Measurements from ENCODE around the gene CEMIP. TPM values are rescaled to one million over a fixed set of nuclear protein-coding genes. Genes with fewer than 3 reads are reported as not detected.

CEMIP gene
- total RNA-seq, 2 experiments from 2014 or later = not detected

DNA sequence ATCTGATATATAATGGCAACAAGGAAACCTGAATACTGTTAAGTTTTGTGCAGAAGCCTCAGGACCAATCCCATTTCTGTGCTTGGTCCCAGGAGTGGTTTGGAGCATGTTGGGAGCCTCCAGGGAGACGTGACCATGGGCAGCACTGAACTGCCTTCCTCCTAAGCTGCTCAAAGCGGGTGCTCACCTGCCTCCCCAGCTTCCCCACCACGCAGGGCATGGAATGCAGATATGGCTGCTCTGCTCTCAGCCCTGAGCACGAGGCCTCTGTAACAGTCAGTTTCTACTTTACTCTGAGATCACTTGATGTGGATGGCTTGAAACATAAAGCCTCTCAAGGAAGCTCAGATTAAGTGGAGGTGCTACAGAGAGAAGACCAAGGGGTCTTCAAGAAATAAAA lies 161.2 kb downstream of the CEMIP start:
- ATAC-seq (ENCODE audit: poor library complexity) (no peak), DNase-seq (no peak)
- H3K9me3 Mint-ChIP-seq = no peaks in the 10 kb centered on the region
- H3K4me1 Mint-ChIP-seq (ENCODE audit: low read depth) = no peaks in the 10 kb centered on the region
- intact Hi-C loops (cut with DNase I, micrococcal nuclease) = no loop called here
- ChIA-PET POLR2A (no interaction called here), CTCF (no interaction called here)
- H3K27me3 ChIP-seq (ENCODE audit: control insufficient read depth in 1 of 2, insufficient read depth in 2 of 2, low read length in 2 of 2) = no peaks in the 10 kb centered on the region
- H3K36me3 ChIP-seq (ENCODE audit: insufficient read depth, low read length) = peaks cover 26% of the 10 kb centered on the region
- H3K4me3 ChIP-seq (ENCODE audit: low read length) = no peak overlapping the region
- no peaks in the 10 kb centered on the region for H3K27me3 Mint-ChIP-seq
- no peaks in the 10 kb centered on the region for H3K9me3 ChIP-seq (ENCODE audit: control insufficient read depth in 1 of 2, insufficient read depth in 1 of 2, low read length in 2 of 2)
- no peak overlapping the region for H3K27ac ChIP-seq (ENCODE audit: low read depth in 1 of 2, low read length in 2 of 2)
- peaks cover 61% of the 10 kb centered on the region for H3K36me3 Mint-ChIP-seq (ENCODE audit: low read depth)
- H3K4me3 Mint-ChIP-seq = no peak overlapping the region
- no peaks in the 10 kb centered on the region for H3K4me1 ChIP-seq (ENCODE audit: insufficient read depth, low read length)
- TF ChIP-seq, protein P1, sequence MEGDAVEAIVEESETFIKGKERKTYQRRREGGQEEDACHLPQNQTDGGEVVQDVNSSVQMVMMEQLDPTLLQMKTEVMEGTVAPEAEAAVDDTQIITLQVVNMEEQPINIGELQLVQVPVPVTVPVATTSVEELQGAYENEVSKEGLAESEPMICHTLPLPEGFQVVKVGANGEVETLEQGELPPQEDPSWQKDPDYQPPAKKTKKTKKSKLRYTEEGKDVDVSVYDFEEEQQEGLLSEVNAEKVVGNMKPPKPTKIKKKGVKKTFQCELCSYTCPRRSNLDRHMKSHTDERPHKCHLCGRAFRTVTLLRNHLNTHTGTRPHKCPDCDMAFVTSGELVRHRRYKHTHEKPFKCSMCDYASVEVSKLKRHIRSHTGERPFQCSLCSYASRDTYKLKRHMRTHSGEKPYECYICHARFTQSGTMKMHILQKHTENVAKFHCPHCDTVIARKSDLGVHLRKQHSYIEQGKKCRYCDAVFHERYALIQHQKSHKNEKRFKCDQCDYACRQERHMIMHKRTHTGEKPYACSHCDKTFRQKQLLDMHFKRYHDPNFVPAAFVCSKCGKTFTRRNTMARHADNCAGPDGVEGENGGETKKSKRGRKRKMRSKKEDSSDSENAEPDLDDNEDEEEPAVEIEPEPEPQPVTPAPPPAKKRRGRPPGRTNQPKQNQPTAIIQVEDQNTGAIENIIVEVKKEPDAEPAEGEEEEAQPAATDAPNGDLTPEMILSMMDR (IDR thresholded peaks at IDR 0.05) = no peak
- no peak overlapping the region for H3K27ac Mint-ChIP-seq

DNA sequence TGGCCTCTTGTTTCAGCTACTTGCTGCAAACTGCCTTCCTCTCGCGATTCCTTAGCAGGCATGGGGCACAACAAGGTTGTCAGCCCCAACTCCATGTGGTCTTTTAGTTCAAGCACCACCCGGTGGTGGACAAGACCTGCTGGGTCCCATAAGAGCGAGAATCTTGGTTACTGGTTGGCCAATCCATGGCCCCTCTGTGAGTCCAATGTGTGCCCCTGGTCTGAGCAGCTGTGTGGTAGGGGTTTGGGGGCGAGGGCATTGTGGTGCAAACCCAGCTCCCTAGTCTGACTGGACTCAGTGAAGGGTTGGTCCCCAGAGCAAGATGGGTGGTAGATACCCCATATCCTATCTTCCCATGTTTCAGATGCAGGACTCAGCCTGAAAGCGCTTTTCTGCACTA lies 161.7 kb downstream of the CEMIP start:
- Histone ChIP-seq H3K4me3 (ENCODE audit: low read length) (no peak overlapping the region), H3K27ac (ENCODE audit: low read depth in 1 of 2, low read length in 2 of 2) (no peak overlapping the region), H3K9me3 (ENCODE audit: control insufficient read depth in 1 of 2, insufficient read depth in 1 of 2, low read length in 2 of 2) (no peaks in the 10 kb centered on the region), H3K4me1 (ENCODE audit: insufficient read depth, low read length) (no peaks in the 10 kb centered on the region), H3K36me3 (ENCODE audit: insufficient read depth, low read length) (peaks cover 31% of the 10 kb centered on the region), H3K27me3 (ENCODE audit: control insufficient read depth in 1 of 2, insufficient read depth in 2 of 2, low read length in 2 of 2) (no peaks in the 10 kb centered on the region)
- ChIA-PET CTCF (no interaction called here), POLR2A (interaction anchor here (0.6 kb wide), 1 partner anchor 50 kb away, joined by 4 read pairs; no protein-coding TSS in a partner anchor)
- ATAC-seq (ENCODE audit: poor library complexity) (no peak), DNase-seq (no peak)
- Mint-ChIP-seq H3K27ac (no peak overlapping the region), H3K36me3 (ENCODE audit: low read depth) (peaks cover 63% of the 10 kb centered on the region), H3K4me3 (no peak overlapping the region), H3K27me3 (no peaks in the 10 kb centered on the region), H3K9me3 (no peaks in the 10 kb centered on the region), H3K4me1 (ENCODE audit: low read depth) (no peaks in the 10 kb centered on the region)
- TF ChIP-seq, protein P1 (IDR thresholded peaks at IDR 0.05) = no peak
- intact Hi-C loops (cut with DNase I, micrococcal nuclease) = no loop called here

DNA sequence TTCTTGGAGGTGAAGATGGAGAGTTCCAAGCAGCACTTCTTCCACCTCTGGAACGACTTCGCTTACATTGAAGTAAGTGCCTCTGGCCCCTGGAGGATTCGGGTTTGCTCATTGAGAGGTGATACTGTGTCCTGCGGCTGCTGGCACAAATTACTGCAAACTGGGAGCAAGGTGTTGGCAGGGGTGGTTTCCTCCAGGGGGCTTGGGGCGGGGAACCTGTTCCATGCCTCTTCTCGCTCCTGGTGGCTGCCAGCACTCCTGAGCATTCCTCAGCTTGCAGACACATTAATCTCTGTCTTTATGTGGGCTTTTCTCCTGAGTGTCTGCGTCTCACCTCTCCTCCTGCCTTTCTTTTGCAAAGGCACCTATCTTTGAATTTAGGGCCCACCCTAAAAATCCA lies 163.1 kb downstream of the CEMIP start:
- no peaks in the 10 kb centered on the region for H3K27me3 Mint-ChIP-seq
- intact Hi-C loops (cut with DNase I, micrococcal nuclease) = no loop called here
- ChIA-PET POLR2A (no interaction called here), CTCF (no interaction called here)
- peaks cover 72% of the 10 kb centered on the region for H3K36me3 Mint-ChIP-seq (ENCODE audit: low read depth)
- DNase-seq (no peak), ATAC-seq (ENCODE audit: poor library complexity) (no peak)
- no peak overlapping the region for H3K4me3 Mint-ChIP-seq
- no peaks in the 10 kb centered on the region for H3K4me1 Mint-ChIP-seq (ENCODE audit: low read depth)
- no peak overlapping the region for H3K27ac Mint-ChIP-seq
- H3K27me3 ChIP-seq (ENCODE audit: control insufficient read depth in 1 of 2, insufficient read depth in 2 of 2, low read length in 2 of 2) = no peaks in the 10 kb centered on the region
- H3K4me1 ChIP-seq (ENCODE audit: insufficient read depth, low read length) = no peaks in the 10 kb centered on the region
- H3K4me3 ChIP-seq (ENCODE audit: low read length) = no peak overlapping the region
- no peaks in the 10 kb centered on the region for H3K9me3 Mint-ChIP-seq
- TF ChIP-seq, protein P1 (IDR thresholded peaks at IDR 0.05) = no peak
- H3K36me3 ChIP-seq (ENCODE audit: insufficient read depth, low read length) = peaks cover 44% of the 10 kb centered on the region
- H3K27ac ChIP-seq (ENCODE audit: low read depth in 1 of 2, low read length in 2 of 2) = no peak overlapping the region
- no peaks in the 10 kb centered on the region for H3K9me3 ChIP-seq (ENCODE audit: control insufficient read depth in 1 of 2, insufficient read depth in 1 of 2, low read length in 2 of 2)
